Measurements from ENCODE around the gene ADI1. TPM values are rescaled to one million over a fixed set of nuclear protein-coding genes. Genes with fewer than 3 reads are reported as not detected.
"Not testable (repeated sequence)": the region's sequence is repeated elsewhere in the genome, so short reads cannot be mapped to it uniquely, and the experiment has no call there.

The ADI1 gene
- total RNA-seq, 2 donors from 2014 or later: 18.8 to 22.3 TPM

GRCh38 chr2:3457524-3458395 is 61.6 kb downstream of the ADI1 start:
- Histone ChIP-seq H3K4me1 (peaks cover 6% of the 10 kb centered on the region), H3K4me3 (no peak overlapping the region), H3K9me3 (no peaks in the 10 kb centered on the region), H3K27me3 (no peaks in the 10 kb centered on the region), H3K36me3 (replicated peaks in 1 of 2; ENCODE audit: insufficient read depth in 1 of 2, low read depth in 2 of 2) (peaks cover 0 to 8% of the 10 kb centered on the region in 2 donors), H3K27ac (no peak overlapping the region)
- DNase-seq (no peak), ATAC-seq (no peak)
- intact Hi-C loops (cut with DNase I): no loop called here
- TF ChIP-seq POLR2A (IDR thresholded peaks at IDR 0.05) (no peak), CTCF (IDR thresholded peaks at IDR 0.05) (no peak)
- WGBS, 2 donors: 90 to 91% methylated on average over 18 to 29 of the region's 30 CpGs

GRCh38 chr2:3456125-3456524 is 63.2 kb downstream of the ADI1 start:
- Histone ChIP-seq H3K27me3 (no peaks in the 10 kb centered on the region), H3K27ac (no peak overlapping the region), H3K4me1 (peaks cover 6% of the 10 kb centered on the region), H3K4me3 (no peak overlapping the region), H3K36me3 (replicated peaks in 1 of 2; ENCODE audit: insufficient read depth in 1 of 2, low read depth in 2 of 2) (peaks cover 0 to 8% of the 10 kb centered on the region in 2 donors), H3K9me3 (no peaks in the 10 kb centered on the region)
- no peak for ATAC-seq
- intact Hi-C loops (cut with DNase I): no loop called here
- TF ChIP-seq CTCF (IDR thresholded peaks at IDR 0.05) (no peak), POLR2A (IDR thresholded peaks at IDR 0.05) (no peak)
- no peak for DNase-seq
- 93 to 96% methylated on average over 14 of the region's 14 CpGs for WGBS, 2 donors

- no peak overlapping the region for H3K27ac ChIP-seq
- ATAC-seq (no peak), DNase-seq (no peak)
- H3K27me3 ChIP-seq: no peaks in the 10 kb centered on the region
- peaks cover 0 to 8% of the 10 kb centered on the region in 2 donors for H3K36me3 ChIP-seq (replicated peaks in 1 of 2; ENCODE audit: insufficient read depth in 1 of 2, low read depth in 2 of 2)
- H3K4me1 ChIP-seq: no peaks in the 10 kb centered on the region
- intact Hi-C loops (cut with DNase I): no loop called here
- 93 to 97% methylated on average over 21 to 22 of the region's 22 CpGs for WGBS, 2 donors
- H3K9me3 ChIP-seq: no peaks in the 10 kb centered on the region
- no peak for TF ChIP-seq CTCF (IDR thresholded peaks at IDR 0.05)
- no peak for TF ChIP-seq POLR2A (IDR thresholded peaks at IDR 0.05)
- H3K4me3 ChIP-seq: no peak overlapping the region
Observed at GRCh38 chr2:3454802-3455201, 64.5 kb downstream of the ADI1 start.

- WGBS, 2 donors: 77 to 88% methylated on average over 3 to 6 of the region's 6 CpGs
- H3K4me3 ChIP-seq; H3K27me3 ChIP-seq; H3K9me3 ChIP-seq; ATAC-seq; H3K27ac ChIP-seq; H3K36me3 ChIP-seq (replicated peaks in 1 of 2; ENCODE audit: insufficient read depth in 1 of 2, low read depth in 2 of 2); DNase-seq; intact Hi-C loops (cut with DNase I); H3K4me1 ChIP-seq: not testable (repeated sequence)
Observed at GRCh38 chr2:3454005-3454404, 65.3 kb downstream of the ADI1 start.

- Histone ChIP-seq H3K4me1 (no peaks in the 10 kb centered on the region), H3K27me3 (no peaks in the 10 kb centered on the region), H3K4me3 (no peak overlapping the region), H3K36me3 (replicated peaks in 1 of 2; ENCODE audit: insufficient read depth in 1 of 2, low read depth in 2 of 2) (peaks cover 0 to 10% of the 10 kb centered on the region in 2 donors), H3K9me3 (no peaks in the 10 kb centered on the region), H3K27ac (no peak overlapping the region)
- TF ChIP-seq POLR2A (IDR thresholded peaks at IDR 0.05) (no peak), CTCF (IDR thresholded peaks at IDR 0.05) (no peak)
- no peak for DNase-seq
- intact Hi-C loops (cut with DNase I): no loop called here
- 80 to 88% methylated on average over 18 of the region's 20 CpGs for WGBS, 2 donors
- ATAC-seq: peak; percentile 30
Observed at GRCh38 chr2:3453190-3453999, 65.9 kb downstream of the ADI1 start.

Data from body of pancreas (tissue), 4 donors.